ENCODE data around the gene CP. TPM values are rescaled to one million over a fixed set of nuclear protein-coding genes. Genes with fewer than 3 reads are reported as not detected.

Gene CP
- total RNA-seq, 1 experiment from 2014 or later, result 0.52 TPM

- no peak for TF ChIP-seq SRF (IDR thresholded peaks at IDR 0.05; ENCODE audit: low read depth)
- no peak for TF ChIP-seq SIN3A (IDR thresholded peaks at IDR 0.05; ENCODE audit: low read depth)
- TF ChIP-seq ZFX (IDR thresholded peaks at IDR 0.05), result no peak
- TF ChIP-seq ATF3 (IDR thresholded peaks at IDR 0.05), result no peak
- no peak for TF ChIP-seq ELF1 (IDR thresholded peaks at IDR 0.05; ENCODE audit: borderline replicate concordance, low read depth)
- no peak for TF ChIP-seq CEBPB (IDR thresholded peaks at IDR 0.05; ENCODE audit: low read depth)
- TF ChIP-seq JUND (IDR thresholded peaks at IDR 0.05), result no peak
- no peak for TF ChIP-seq POLR2A (IDR thresholded peaks at IDR 0.05; ENCODE audit: borderline replicate concordance, extremely low read depth, insufficient read depth, insufficient read length)
- TF ChIP-seq SP1 (IDR thresholded peaks at IDR 0.05; ENCODE audit: low read depth), result no peak
- no peak for TF ChIP-seq POLR2AphosphoS5 (IDR thresholded peaks at IDR 0.05; ENCODE audit: low read depth, low read length)
- TF ChIP-seq MAX (IDR thresholded peaks at IDR 0.05), result no peak
- no peak for TF ChIP-seq FOSL1 (IDR thresholded peaks at IDR 0.05; ENCODE audit: low read depth)
- TF ChIP-seq EZH2phosphoT487 (IDR thresholded peaks at IDR 0.05; ENCODE audit: borderline replicate concordance), result no peak
- no peak for TF ChIP-seq ZBTB33 (IDR thresholded peaks at IDR 0.05; ENCODE audit: extremely low read depth, insufficient replicate concordance, low read length)
- Histone ChIP-seq H3K4me1 (ENCODE audit: control insufficient read depth in 1 of 2, insufficient read depth in 2 of 2, low read length in 2 of 2) (no peaks in the 10 kb centered on the region; a peak in 1 of 4 replicates), H3K36me3 (ENCODE audit: control insufficient read depth in 1 of 2, insufficient read depth in 2 of 2, low read length in 2 of 2) (no peaks in the 10 kb centered on the region), H3K9me2 (ENCODE audit: insufficient read depth) (no peaks in the 10 kb centered on the region), H3K27me3 (ENCODE audit: insufficient read depth, low read length) (no peaks in the 10 kb centered on the region), H3K9ac (ENCODE audit: low read length) (no peak overlapping the region), H3K79me2 (ENCODE audit: insufficient read depth, low read length) (no peaks in the 10 kb centered on the region), H3K27ac (ENCODE audit: low read depth, low read length) (no peak overlapping the region), H3K9me3 (ENCODE audit: control insufficient read depth in 1 of 2, insufficient read depth in 1 of 2, low read depth in 1 of 2, low read length in 2 of 2) (no peaks in the 10 kb centered on the region), H2AFZ (ENCODE audit: low read depth, low read length, poor library complexity, severe bottlenecking) (peak overlapping the region; percentile 46), H4K20me1 (ENCODE audit: insufficient read depth) (no peaks in the 10 kb centered on the region), H3K4me2 (ENCODE audit: low read length) (peak overlapping the region; percentile 31), H3K4me3 (replicated peaks in 1 of 2; ENCODE audit: low read depth in 1 of 2, low read length in 2 of 2) (0 out of 4 replicates have a peak overlapping the region, but pooled peaks of 1 of the 2 experiments have one; percentile 6)
- DNase-seq (ENCODE audit: low read depth, low spot score), result no peak
- intact Hi-C loops (cut with micrococcal nuclease), result no loop called here
- ChIA-PET RAD21 (ENCODE audit: low non-redundant PET in 1 of 2, low total read pairs in 2 of 2, uncharacterized antibody in 2 of 2, unreplicated experiment in 2 of 2) (no interaction called here), CTCF (no interaction called here), POLR2A (no interaction called here)
- no TSS peak for BruUV-seq (replicated peaks)
- ATAC-seq, result peak; percentile 32; the same call in 1 of the 2 replicates
Measured at GRCh38 chr3:149224736-149225594, 3.3 kb upstream of the CP start.
